GM12875 (cell line): Measurements from ENCODE around the gene ARHGAP19.

Experiments
- H3K4me3 ChIP-seq: one replicate; pipeline ENCODE4 v1.5.1; 2011; ENCODE audit warnings: low read depth, low read length, control low read depth
- CTCF ChIP-seq: IDR thresholded peaks from 2 replicates; pipeline ENCODE4 v1.5.1; 2011; ENCODE audit warnings: low read depth, mild to moderate bottlenecking, control low read depth, inconsistent platforms, low read length, moderate library complexity, borderline replicate concordance; ENCODE audit not compliant: insufficient read depth

The ARHGAP19 gene

GRCh38 chr10:97226398-97226797 is 66.0 kb downstream of the ARHGAP19 start:
- H3K4me3 ChIP-seq: no peak overlapping the region
- TF ChIP-seq CTCF: no peak

- H3K4me3 ChIP-seq: no peak overlapping the region
- no peak for TF ChIP-seq CTCF
These were observed 67.7 kb downstream of the ARHGAP19 start for GRCh38 chr10:97224483-97225435.

GRCh38 chr10:97222326-97222961 is 70.0 kb downstream of the ARHGAP19 start:
- no peak overlapping the region for H3K4me3 ChIP-seq
- TF ChIP-seq CTCF: no peak

- H3K4me3 ChIP-seq: no peak overlapping the region
- no peak for TF ChIP-seq CTCF
These were observed 72.1 kb downstream of the ARHGAP19 start for GRCh38 chr10:97220355-97220754.

- no peak for TF ChIP-seq CTCF
- no peak overlapping the region for H3K4me3 ChIP-seq
These were observed 75.1 kb downstream of the ARHGAP19 start for GRCh38 chr10:97217299-97217698.

GRCh38 chr10:97215619-97216260 is 76.7 kb downstream of the ARHGAP19 start:
- H3K4me3 ChIP-seq: no peak overlapping the region

More at GRCh38 chr10:97215619-97216260, 76.7 kb downstream of the ARHGAP19 start:
- TF ChIP-seq CTCF: no peak
